Measurements from ENCODE around the gene MLPH. TPM values are rescaled to one million over a fixed set of nuclear protein-coding genes. Genes with fewer than 3 reads are reported as not detected.

MLPH gene
- total and polyA plus RNA-seq, 10 donors: 0.09 to 1.4 (median 0.35) TPM; not detected in 3

GRCh38 chr2:237469849-237470248, 17.2 kb upstream of the MLPH start:
- Histone ChIP-seq H3K4me1 (peaks cover 0 to 17% (median 7%) of the 10 kb centered on the region in 6 donors), H3K27me3 (replicated peaks in 1 of 7) (peaks cover 0 to 4% (median 0%) of the 10 kb centered on the region in 7 donors), H3K4me3 (no peak overlapping the region), H3K36me3 (no peaks in the 10 kb centered on the region), H3K27ac (no peak overlapping the region), H3K9me3 (no peaks in the 10 kb centered on the region)
- DNase-seq: no peak
- 81 to 90% (median 86%) methylated on average over 3 to 4 of the region's 4 CpGs for WGBS, 5 donors
- intact Hi-C loops (cut with DNase I; ENCODE audit: low total_unique reads): loop anchor here (10.0 kb wide), 1 partner anchor 315 kb away; no protein-coding TSS in a partner anchor
- TF ChIP-seq, protein P1, sequence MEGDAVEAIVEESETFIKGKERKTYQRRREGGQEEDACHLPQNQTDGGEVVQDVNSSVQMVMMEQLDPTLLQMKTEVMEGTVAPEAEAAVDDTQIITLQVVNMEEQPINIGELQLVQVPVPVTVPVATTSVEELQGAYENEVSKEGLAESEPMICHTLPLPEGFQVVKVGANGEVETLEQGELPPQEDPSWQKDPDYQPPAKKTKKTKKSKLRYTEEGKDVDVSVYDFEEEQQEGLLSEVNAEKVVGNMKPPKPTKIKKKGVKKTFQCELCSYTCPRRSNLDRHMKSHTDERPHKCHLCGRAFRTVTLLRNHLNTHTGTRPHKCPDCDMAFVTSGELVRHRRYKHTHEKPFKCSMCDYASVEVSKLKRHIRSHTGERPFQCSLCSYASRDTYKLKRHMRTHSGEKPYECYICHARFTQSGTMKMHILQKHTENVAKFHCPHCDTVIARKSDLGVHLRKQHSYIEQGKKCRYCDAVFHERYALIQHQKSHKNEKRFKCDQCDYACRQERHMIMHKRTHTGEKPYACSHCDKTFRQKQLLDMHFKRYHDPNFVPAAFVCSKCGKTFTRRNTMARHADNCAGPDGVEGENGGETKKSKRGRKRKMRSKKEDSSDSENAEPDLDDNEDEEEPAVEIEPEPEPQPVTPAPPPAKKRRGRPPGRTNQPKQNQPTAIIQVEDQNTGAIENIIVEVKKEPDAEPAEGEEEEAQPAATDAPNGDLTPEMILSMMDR (IDR thresholded peaks at IDR 0.05 in 8 of 11, conservative IDR thresholded peaks at IDR 0.05 in 3 of 11): no peak
- TF ChIP-seq POLR2AphosphoS5 (IDR thresholded peaks at IDR 0.05) (no peak), POLR2A (IDR thresholded peaks at IDR 0.05) (no peak)

DNA sequence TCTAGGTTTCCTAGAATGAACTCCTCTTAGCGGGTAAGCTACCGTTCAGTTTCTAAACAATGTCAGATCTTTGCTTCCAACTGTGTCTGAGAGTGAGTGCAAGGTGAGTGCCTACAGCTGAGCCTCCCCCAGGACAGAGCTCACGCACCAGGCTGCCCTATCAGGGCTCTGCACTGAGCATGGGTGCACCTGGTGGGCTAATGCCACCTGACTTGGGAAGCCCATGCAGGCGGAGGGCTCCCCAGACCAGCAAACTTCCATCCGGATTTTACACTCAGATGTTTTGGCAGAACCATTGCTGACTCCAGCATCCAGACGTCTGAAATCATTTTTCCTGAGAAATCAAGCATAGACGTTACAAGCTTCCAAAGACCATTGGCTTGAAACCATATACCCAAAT, 16.1 kb upstream of the MLPH start:
- TF ChIP-seq, protein P1 (IDR thresholded peaks at IDR 0.05 in 8 of 11, conservative IDR thresholded peaks at IDR 0.05 in 3 of 11): no peak
- TF ChIP-seq POLR2A (IDR thresholded peaks at IDR 0.05) (no peak), POLR2AphosphoS5 (IDR thresholded peaks at IDR 0.05) (no peak)
- no peak overlapping the region for H3K27ac ChIP-seq
- intact Hi-C loops (cut with DNase I; ENCODE audit: low total_unique reads): loop anchor here (10.0 kb wide), 1 partner anchor 316 kb away; no protein-coding TSS in a partner anchor
- no peaks in the 10 kb centered on the region for H3K9me3 ChIP-seq
- no peak overlapping the region for H3K4me3 ChIP-seq
- H3K4me1 ChIP-seq: peaks cover 0 to 26% (median 14%) of the 10 kb centered on the region in 6 donors
- WGBS, 5 donors: 74 to 93% (median 85%) methylated on average over 6 to 7 of the region's 7 CpGs
- H3K27me3 ChIP-seq (replicated peaks in 1 of 7): peaks cover 0 to 9% (median 0%) of the 10 kb centered on the region in 7 donors
- no peaks in the 10 kb centered on the region for H3K36me3 ChIP-seq
- no peak for DNase-seq

DNA sequence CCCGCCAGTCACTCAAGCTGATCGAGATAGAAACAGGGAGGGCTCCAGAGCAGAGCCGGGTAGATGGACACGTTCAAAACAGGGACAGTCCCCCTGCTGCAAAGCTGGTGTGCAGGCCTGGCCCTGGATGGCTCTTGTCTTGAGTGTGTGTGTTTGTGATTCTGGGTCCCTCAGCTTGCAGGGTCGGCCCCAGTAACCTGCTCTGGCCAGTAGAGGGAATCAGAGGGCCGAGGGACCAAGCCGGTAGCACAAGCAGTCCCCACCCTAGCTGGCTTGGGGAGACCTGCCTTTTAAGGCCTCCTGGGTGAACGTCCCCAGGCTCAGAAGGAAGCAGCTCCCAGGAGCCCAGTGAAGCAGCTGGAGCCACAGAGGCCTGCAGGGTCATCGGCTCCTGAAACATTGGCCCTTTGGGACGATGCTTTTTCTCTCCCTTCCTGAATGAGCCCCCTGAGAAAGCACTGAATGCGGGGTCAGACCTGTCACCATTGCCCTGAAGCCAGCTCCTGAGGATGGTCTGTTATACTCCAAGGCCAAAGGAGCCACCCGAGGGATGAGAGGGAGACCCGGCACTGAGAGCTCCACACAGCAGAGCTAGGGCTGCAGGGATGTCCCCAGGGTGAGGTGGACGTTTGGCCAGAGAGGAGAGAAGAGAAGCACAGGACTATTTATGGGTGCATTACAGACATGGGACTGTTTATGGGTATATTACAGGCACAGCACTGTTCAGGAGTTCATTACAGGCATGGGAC, 15.4 kb upstream of the MLPH start:
- Histone ChIP-seq H3K36me3 (no peaks in the 10 kb centered on the region), H3K27me3 (replicated peaks in 1 of 7) (peaks cover 0 to 16% (median 0%) of the 10 kb centered on the region in 7 donors), H3K4me1 (peaks cover 0 to 29% (median 15%) of the 10 kb centered on the region in 6 donors), H3K27ac (no peak overlapping the region), H3K4me3 (no peak overlapping the region), H3K9me3 (no peaks in the 10 kb centered on the region)
- TF ChIP-seq POLR2A (IDR thresholded peaks at IDR 0.05) (no peak), POLR2AphosphoS5 (IDR thresholded peaks at IDR 0.05) (no peak)
- TF ChIP-seq, protein P1 (IDR thresholded peaks at IDR 0.05 in 8 of 11, conservative IDR thresholded peaks at IDR 0.05 in 3 of 11): peak in 9 of 11 experiments; percentile 19 to 56 (median 37)
- DNase-seq: no peak
- intact Hi-C loops (cut with DNase I; ENCODE audit: low total_unique reads): loop anchor here (10.0 kb wide), 1 partner anchor 317 kb away; no protein-coding TSS in a partner anchor
- WGBS, 5 donors: 49 to 57% (median 55%) methylated on average over 13 to 14 of the region's 14 CpGs

GRCh38 chr2:237472187-237472712, 14.8 kb upstream of the MLPH start:
- Histone ChIP-seq H3K4me1 (peaks cover 0 to 29% (median 15%) of the 10 kb centered on the region in 6 donors), H3K27ac (no peak overlapping the region), H3K9me3 (no peaks in the 10 kb centered on the region), H3K4me3 (no peak overlapping the region), H3K27me3 (replicated peaks in 1 of 7) (peaks cover 0 to 21% (median 0%) of the 10 kb centered on the region in 7 donors), H3K36me3 (no peaks in the 10 kb centered on the region)
- DNase-seq: no peak
- TF ChIP-seq, protein P1 (IDR thresholded peaks at IDR 0.05 in 8 of 11, conservative IDR thresholded peaks at IDR 0.05 in 3 of 11): no peak
- 85 to 94% (median 91%) methylated on average over 7 to 8 of the region's 8 CpGs for WGBS, 5 donors
- intact Hi-C loops (cut with DNase I; ENCODE audit: low total_unique reads): loop anchor here (10.0 kb wide), 1 partner anchor 317 kb away; no protein-coding TSS in a partner anchor
